Measurements from ENCODE around the gene LIPA.
"Not testable (repeated sequence)": the region's sequence is repeated elsewhere in the genome, so short reads cannot be mapped to it uniquely, and the experiment has no call there.

LIPA gene

GRCh38 chr10:89251409-89252224 lies at the start of gene LIPA:
LIPA (minus strand) TSS chr10:89251775; CDS start chr10:89247648, 4,127 bp downstream.
- Histone ChIP-seq H3K27ac (ENCODE audit: low read depth, low read length) (peak within 1 kb of the TSS; percentile 62), H3K9ac (ENCODE audit: low read depth in 1 of 2, low read length in 2 of 2) (peak within 1 kb of the TSS; percentile 59 to 88), H3K4me1 (ENCODE audit: control insufficient read depth in 1 of 2, insufficient read depth in 2 of 2, low read length in 2 of 2) (peaks cover 9 to 10% of the 10 kb centered on the region in 2 donors), H3K36me3 (ENCODE audit: control insufficient read depth in 1 of 2, insufficient read depth in 2 of 2, low read length in 2 of 2) (no peaks in the 10 kb centered on the region), H3K4me3 (ENCODE audit: low read depth in 1 of 2, low read length in 2 of 2) (peak within 1 kb of the TSS; percentile 81 to 96), H3K27me3 (ENCODE audit: control insufficient read depth in 1 of 2, insufficient read depth in 2 of 2, low read length in 2 of 2) (no peaks in the 10 kb centered on the region), H3K9me3 (ENCODE audit: control insufficient read depth in 1 of 2, low read length in 2 of 2) (peaks cover 0 to 2% of the 10 kb centered on the region in 2 donors)

- Histone ChIP-seq H3K9me3 (ENCODE audit: control insufficient read depth in 1 of 2, low read length in 2 of 2) (no peaks in the 10 kb centered on the region), H3K9ac (ENCODE audit: low read depth in 1 of 2, low read length in 2 of 2) (peak overlapping the region; percentile 55 to 57), H3K4me1 (ENCODE audit: control insufficient read depth in 1 of 2, insufficient read depth in 2 of 2, low read length in 2 of 2) (peaks cover 20 to 23% of the 10 kb centered on the region in 2 donors), H3K36me3 (ENCODE audit: control insufficient read depth in 1 of 2, insufficient read depth in 2 of 2, low read length in 2 of 2) (peaks cover 4 to 5% of the 10 kb centered on the region in 2 donors), H3K27me3 (ENCODE audit: control insufficient read depth in 1 of 2, insufficient read depth in 2 of 2, low read length in 2 of 2) (no peaks in the 10 kb centered on the region), H3K27ac (ENCODE audit: low read depth, low read length) (peak overlapping the region; percentile 79), H3K4me3 (ENCODE audit: low read depth in 1 of 2, low read length in 2 of 2) (peak overlapping the region; percentile 69 to 70)
Observed at GRCh38 chr10:89301232-89301631, 49.7 kb upstream of the LIPA start.

GRCh38 chr10:89299031-89299430 lies 47.5 kb upstream of the LIPA start:
- Histone ChIP-seq H3K36me3 (ENCODE audit: control insufficient read depth in 1 of 2, insufficient read depth in 2 of 2, low read length in 2 of 2) (no peaks in the 10 kb centered on the region), H3K27me3 (ENCODE audit: control insufficient read depth in 1 of 2, insufficient read depth in 2 of 2, low read length in 2 of 2) (no peaks in the 10 kb centered on the region), H3K9ac (ENCODE audit: low read depth in 1 of 2, low read length in 2 of 2) (no peak overlapping the region), H3K27ac (ENCODE audit: low read depth, low read length) (no peak overlapping the region), H3K4me3 (ENCODE audit: low read depth in 1 of 2, low read length in 2 of 2) (no peak overlapping the region), H3K9me3 (ENCODE audit: control insufficient read depth in 1 of 2, low read length in 2 of 2) (no peaks in the 10 kb centered on the region), H3K4me1 (ENCODE audit: control insufficient read depth in 1 of 2, insufficient read depth in 2 of 2, low read length in 2 of 2) (peaks cover 20 to 31% of the 10 kb centered on the region in 2 donors)

- Histone ChIP-seq H3K4me3 (ENCODE audit: low read depth in 1 of 2, low read length in 2 of 2) (no peak overlapping the region), H3K9me3 (ENCODE audit: control insufficient read depth in 1 of 2, low read length in 2 of 2) (no peaks in the 10 kb centered on the region), H3K36me3 (ENCODE audit: control insufficient read depth in 1 of 2, insufficient read depth in 2 of 2, low read length in 2 of 2) (no peaks in the 10 kb centered on the region), H3K4me1 (ENCODE audit: control insufficient read depth in 1 of 2, insufficient read depth in 2 of 2, low read length in 2 of 2) (peaks cover 9 to 24% of the 10 kb centered on the region in 2 donors), H3K27me3 (ENCODE audit: control insufficient read depth in 1 of 2, insufficient read depth in 2 of 2, low read length in 2 of 2) (no peaks in the 10 kb centered on the region), H3K27ac (ENCODE audit: low read depth, low read length) (no peak overlapping the region), H3K9ac (ENCODE audit: low read depth in 1 of 2, low read length in 2 of 2) (no peak overlapping the region)
Observed at GRCh38 chr10:89297791-89298190, 46.2 kb upstream of the LIPA start.

GRCh38 chr10:89297356-89297755 lies 45.8 kb upstream of the LIPA start:
- Histone ChIP-seq H3K4me3 (ENCODE audit: low read depth in 1 of 2, low read length in 2 of 2) (no peak overlapping the region), H3K9ac (ENCODE audit: low read depth in 1 of 2, low read length in 2 of 2) (no peak overlapping the region), H3K36me3 (ENCODE audit: control insufficient read depth in 1 of 2, insufficient read depth in 2 of 2, low read length in 2 of 2) (no peaks in the 10 kb centered on the region), H3K27me3 (ENCODE audit: control insufficient read depth in 1 of 2, insufficient read depth in 2 of 2, low read length in 2 of 2) (no peaks in the 10 kb centered on the region), H3K4me1 (ENCODE audit: control insufficient read depth in 1 of 2, insufficient read depth in 2 of 2, low read length in 2 of 2) (peaks cover 5 to 24% of the 10 kb centered on the region in 2 donors), H3K9me3 (ENCODE audit: control insufficient read depth in 1 of 2, low read length in 2 of 2) (no peaks in the 10 kb centered on the region), H3K27ac (ENCODE audit: low read depth, low read length) (no peak overlapping the region)

- Histone ChIP-seq H3K27me3 (ENCODE audit: control insufficient read depth in 1 of 2, insufficient read depth in 2 of 2, low read length in 2 of 2) (no peaks in the 10 kb centered on the region), H3K36me3 (ENCODE audit: control insufficient read depth in 1 of 2, insufficient read depth in 2 of 2, low read length in 2 of 2) (no peaks in the 10 kb centered on the region), H3K27ac (ENCODE audit: low read depth, low read length) (no peak overlapping the region), H3K4me1 (ENCODE audit: control insufficient read depth in 1 of 2, insufficient read depth in 2 of 2, low read length in 2 of 2) (peaks cover 3 to 22% of the 10 kb centered on the region in 2 donors), H3K9ac (ENCODE audit: low read depth in 1 of 2, low read length in 2 of 2) (no peak overlapping the region), H3K4me3 (ENCODE audit: low read depth in 1 of 2, low read length in 2 of 2) (no peak overlapping the region), H3K9me3 (ENCODE audit: control insufficient read depth in 1 of 2, low read length in 2 of 2) (no peaks in the 10 kb centered on the region)
Observed at GRCh38 chr10:89296220-89296648, 44.7 kb upstream of the LIPA start.

GRCh38 chr10:89295597-89295996 lies 44.0 kb upstream of the LIPA start:
- H3K9ac ChIP-seq (ENCODE audit: low read depth in 1 of 2, low read length in 2 of 2) = no peak overlapping the region
- H3K4me1 ChIP-seq (ENCODE audit: control insufficient read depth in 1 of 2, insufficient read depth in 2 of 2, low read length in 2 of 2) = peaks cover 0 to 17% of the 10 kb centered on the region in 2 donors
- H3K27ac ChIP-seq (ENCODE audit: low read depth, low read length) = no peak overlapping the region
- H3K36me3 ChIP-seq (ENCODE audit: control insufficient read depth in 1 of 2, insufficient read depth in 2 of 2, low read length in 2 of 2) = no peaks in the 10 kb centered on the region
- no peaks in the 10 kb centered on the region for H3K27me3 ChIP-seq (ENCODE audit: control insufficient read depth in 1 of 2, insufficient read depth in 2 of 2, low read length in 2 of 2)
- H3K4me3 ChIP-seq (ENCODE audit: low read depth in 1 of 2, low read length in 2 of 2) = no peak overlapping the region
- no peaks in the 10 kb centered on the region for H3K9me3 ChIP-seq (ENCODE audit: control insufficient read depth in 1 of 2, low read length in 2 of 2)

- no peaks in the 10 kb centered on the region for H3K36me3 ChIP-seq (ENCODE audit: control insufficient read depth in 1 of 2, insufficient read depth in 2 of 2, low read length in 2 of 2)
- H3K27ac ChIP-seq (ENCODE audit: low read depth, low read length) = no peak overlapping the region
- no peaks in the 10 kb centered on the region for H3K27me3 ChIP-seq (ENCODE audit: control insufficient read depth in 1 of 2, insufficient read depth in 2 of 2, low read length in 2 of 2)
Observed at GRCh38 chr10:89294721-89295239, 43.2 kb upstream of the LIPA start.

GRCh38 chr10:89285303-89285702 lies 33.7 kb upstream of the LIPA start:
- not testable (repeated sequence) for H3K4me1 ChIP-seq (ENCODE audit: control insufficient read depth in 1 of 2, insufficient read depth in 2 of 2, low read length in 2 of 2); H3K4me3 ChIP-seq (ENCODE audit: low read depth in 1 of 2, low read length in 2 of 2); H3K36me3 ChIP-seq (ENCODE audit: control insufficient read depth in 1 of 2, insufficient read depth in 2 of 2, low read length in 2 of 2); H3K27me3 ChIP-seq (ENCODE audit: control insufficient read depth in 1 of 2, insufficient read depth in 2 of 2, low read length in 2 of 2); H3K9ac ChIP-seq (ENCODE audit: low read depth in 1 of 2, low read length in 2 of 2); H3K9me3 ChIP-seq (ENCODE audit: control insufficient read depth in 1 of 2, low read length in 2 of 2); H3K27ac ChIP-seq (ENCODE audit: low read depth, low read length)

More at GRCh38 chr10:89294721-89295239, 43.2 kb upstream of the LIPA start:
- Histone ChIP-seq H3K4me1 (ENCODE audit: control insufficient read depth in 1 of 2, insufficient read depth in 2 of 2, low read length in 2 of 2) (peaks cover 0 to 17% of the 10 kb centered on the region in 2 donors), H3K9me3 (ENCODE audit: control insufficient read depth in 1 of 2, low read length in 2 of 2) (no peaks in the 10 kb centered on the region), H3K9ac (ENCODE audit: low read depth in 1 of 2, low read length in 2 of 2) (no peak overlapping the region), H3K4me3 (ENCODE audit: low read depth in 1 of 2, low read length in 2 of 2) (no peak overlapping the region)

GRCh38 chr10:89284711-89285110 lies 33.1 kb upstream of the LIPA start:
- not testable (repeated sequence) for H3K9me3 ChIP-seq (ENCODE audit: control insufficient read depth in 1 of 2, low read length in 2 of 2); H3K27me3 ChIP-seq (ENCODE audit: control insufficient read depth in 1 of 2, insufficient read depth in 2 of 2, low read length in 2 of 2); H3K36me3 ChIP-seq (ENCODE audit: control insufficient read depth in 1 of 2, insufficient read depth in 2 of 2, low read length in 2 of 2); H3K4me3 ChIP-seq (ENCODE audit: low read depth in 1 of 2, low read length in 2 of 2); H3K9ac ChIP-seq (ENCODE audit: low read depth in 1 of 2, low read length in 2 of 2); H3K4me1 ChIP-seq (ENCODE audit: control insufficient read depth in 1 of 2, insufficient read depth in 2 of 2, low read length in 2 of 2); H3K27ac ChIP-seq (ENCODE audit: low read depth, low read length)

Data from duodenal mucosa (tissue), 2 donors.